Umbilical cord (tissue), 2 donors: Measurements from ENCODE around the gene DYSF. TPM values are rescaled to one million over a fixed set of nuclear protein-coding genes. Genes with fewer than 3 reads are reported as not detected.

Experiments
- DNase-seq: peaks from one replicate; pipeline ENCODE4 v3.0.0-alpha.2; 2015; ENCODE audit warnings: low spot score
- total RNA-seq: library from RNA; depleted of rRNA; stranded (reverse); fragments of >200 nt; gene quantifications from one replicate; pipeline ENCODE4 v1.2.3, GENCODE V29; 2014; ENCODE audit warnings: low replicate concordance; ENCODE audit not compliant: insufficient read depth

DYSF gene
- total RNA-seq, 1 donor from 2014 or later: 2.9 TPM

DNA sequence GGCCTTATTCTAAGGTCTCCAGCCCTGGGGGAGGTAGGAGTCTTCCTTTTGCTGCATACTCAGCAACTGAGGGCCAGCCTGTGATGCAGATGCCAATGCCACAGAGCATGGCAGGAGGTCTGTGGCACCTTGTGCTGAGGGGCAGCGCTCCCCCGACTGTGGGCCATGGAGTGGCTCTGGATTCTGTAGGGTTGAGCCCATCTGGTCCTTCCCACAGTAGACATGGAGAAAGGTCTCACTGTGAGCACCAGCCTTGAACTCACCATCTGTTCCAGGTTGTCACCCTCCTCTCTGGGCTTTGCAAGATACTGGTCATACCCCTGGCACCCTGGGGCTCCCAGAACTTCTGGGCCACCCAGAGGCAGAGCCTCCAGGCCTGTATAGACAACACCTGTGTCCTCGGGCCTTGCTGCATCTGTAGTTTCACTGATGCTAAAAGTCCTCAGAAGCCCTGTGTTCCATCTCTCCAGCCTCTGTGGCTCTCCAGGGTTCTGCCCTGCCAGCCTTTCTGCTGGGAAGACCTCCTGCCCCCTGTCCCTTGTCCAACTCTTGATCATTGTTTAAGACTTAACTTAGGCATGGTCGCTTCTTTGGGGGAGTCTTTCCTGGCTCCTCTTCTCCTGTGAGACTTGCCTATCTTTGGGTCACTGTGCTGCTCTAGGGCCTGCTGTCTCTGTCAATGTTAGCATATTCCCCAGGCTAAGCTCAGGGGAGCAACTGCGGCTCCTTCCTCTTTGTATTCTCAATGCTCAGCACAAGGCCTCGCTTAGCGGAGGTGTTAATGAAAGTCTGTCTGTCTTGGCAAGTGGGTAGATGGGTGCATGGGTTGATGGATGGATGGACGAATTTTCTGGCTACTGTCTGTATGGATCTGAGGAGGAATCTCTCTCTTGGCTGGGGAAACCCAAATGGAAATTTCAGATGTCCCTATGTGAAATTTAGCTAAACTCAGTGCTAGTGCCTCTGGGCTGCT is 160.9 kb downstream of the DYSF start:
- DNase-seq: no peak

DNA sequence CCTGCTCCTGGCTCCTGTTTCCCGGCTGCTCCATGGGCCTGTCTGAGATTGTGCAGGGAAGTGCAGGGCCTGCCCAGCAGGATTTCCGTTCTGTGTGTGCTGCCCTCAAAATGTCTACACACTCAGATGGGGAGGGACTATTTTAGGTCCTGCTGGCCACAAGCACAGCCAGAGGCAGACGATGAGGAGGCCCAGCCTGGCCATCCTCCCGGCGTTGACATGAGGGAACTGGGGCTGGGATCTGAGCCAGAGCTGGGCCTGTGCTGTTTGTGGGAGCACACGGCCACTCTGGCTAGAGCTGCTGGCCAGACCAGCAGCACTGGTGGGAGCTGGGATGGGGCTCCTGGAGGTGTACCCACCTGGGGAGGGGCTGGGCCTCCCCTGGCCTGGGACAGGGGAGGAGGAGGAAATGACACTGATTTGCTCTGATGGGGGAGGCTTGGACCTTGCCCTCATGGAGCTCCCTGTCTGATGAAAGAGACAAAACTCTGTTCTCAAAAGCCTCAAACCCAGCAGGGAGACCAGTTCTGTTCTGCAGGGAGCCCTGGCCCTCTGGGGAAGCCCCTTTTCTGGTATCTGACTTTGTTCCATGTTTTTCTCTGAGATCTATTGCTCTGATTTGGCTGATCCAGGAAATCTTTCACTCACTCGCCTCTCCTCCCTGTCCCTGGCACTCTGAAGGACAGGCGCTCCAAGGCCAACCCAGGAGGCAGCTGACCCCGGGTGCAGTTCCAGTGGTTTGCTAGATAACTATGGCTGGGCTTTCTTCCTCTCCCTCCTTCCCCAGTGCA is 161.8 kb downstream of the DYSF start:
- peak; percentile 68 for DNase-seq

DNA sequence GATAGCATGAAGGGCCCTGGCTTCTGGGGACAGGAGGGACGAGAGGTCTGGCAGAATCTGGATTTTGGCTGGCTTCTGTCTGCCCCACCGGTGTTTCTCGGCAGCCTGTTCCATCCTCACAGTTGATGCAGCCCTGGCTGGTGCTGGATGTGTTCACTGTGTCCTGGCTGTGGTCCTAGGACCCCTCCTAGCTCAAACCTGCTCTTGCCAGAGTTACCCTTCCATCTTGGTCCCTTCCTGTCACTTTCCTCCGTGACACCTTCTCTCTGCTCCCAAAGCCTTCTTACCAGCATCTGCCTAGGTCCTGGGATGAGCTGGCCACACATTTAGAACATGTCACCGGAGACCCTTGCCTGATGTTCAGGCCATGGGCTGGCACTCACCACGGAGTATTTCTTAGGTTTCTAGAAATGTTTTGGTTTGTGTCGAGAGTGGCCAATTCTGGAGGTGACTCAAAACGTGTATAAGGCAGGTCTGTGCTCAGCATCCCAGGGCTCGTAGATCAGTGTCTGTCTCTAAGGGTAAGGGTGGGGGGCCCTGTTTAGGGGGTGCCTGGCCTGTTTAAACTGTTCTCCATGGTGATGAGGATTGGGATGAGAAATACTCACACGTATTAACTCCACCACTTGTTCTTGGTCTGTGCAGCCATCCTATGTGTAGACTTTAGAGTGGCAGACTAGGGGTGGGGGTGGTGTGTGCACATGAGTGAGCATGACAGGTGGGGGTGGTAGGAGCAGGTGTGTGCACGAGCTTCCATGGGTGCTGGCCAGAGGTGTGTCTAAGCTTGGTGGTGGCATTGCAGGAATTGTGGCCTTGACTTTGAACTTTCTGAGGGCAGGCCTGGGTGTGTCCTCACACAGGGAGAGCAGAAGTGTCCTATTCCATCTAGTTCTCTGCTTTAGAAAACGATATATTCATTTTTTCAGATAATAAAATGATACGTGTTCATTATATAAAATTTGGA is 162.7 kb downstream of the DYSF start:
- DNase-seq: no peak

DNA sequence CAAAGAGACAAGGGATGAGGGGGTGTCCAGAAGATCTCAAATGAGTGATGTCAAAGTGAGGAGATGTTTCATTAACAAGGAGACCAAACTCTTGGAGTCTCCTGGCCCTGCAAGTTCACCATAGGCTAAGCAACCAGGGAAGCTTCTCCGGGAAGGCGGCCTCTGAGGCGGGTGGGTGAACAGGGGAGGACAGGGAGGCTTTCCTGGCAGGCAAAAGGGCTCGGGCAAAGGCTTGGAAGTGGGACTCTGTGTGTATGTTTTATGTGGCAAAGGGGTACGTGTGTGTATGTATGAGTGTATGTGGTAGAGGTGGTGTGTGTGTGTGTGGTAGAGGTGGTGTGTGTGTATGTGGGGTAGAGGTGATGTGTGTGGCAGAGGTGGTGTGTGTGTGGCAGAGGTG is 163.9 kb downstream of the DYSF start:
- no peak for DNase-seq

DNA sequence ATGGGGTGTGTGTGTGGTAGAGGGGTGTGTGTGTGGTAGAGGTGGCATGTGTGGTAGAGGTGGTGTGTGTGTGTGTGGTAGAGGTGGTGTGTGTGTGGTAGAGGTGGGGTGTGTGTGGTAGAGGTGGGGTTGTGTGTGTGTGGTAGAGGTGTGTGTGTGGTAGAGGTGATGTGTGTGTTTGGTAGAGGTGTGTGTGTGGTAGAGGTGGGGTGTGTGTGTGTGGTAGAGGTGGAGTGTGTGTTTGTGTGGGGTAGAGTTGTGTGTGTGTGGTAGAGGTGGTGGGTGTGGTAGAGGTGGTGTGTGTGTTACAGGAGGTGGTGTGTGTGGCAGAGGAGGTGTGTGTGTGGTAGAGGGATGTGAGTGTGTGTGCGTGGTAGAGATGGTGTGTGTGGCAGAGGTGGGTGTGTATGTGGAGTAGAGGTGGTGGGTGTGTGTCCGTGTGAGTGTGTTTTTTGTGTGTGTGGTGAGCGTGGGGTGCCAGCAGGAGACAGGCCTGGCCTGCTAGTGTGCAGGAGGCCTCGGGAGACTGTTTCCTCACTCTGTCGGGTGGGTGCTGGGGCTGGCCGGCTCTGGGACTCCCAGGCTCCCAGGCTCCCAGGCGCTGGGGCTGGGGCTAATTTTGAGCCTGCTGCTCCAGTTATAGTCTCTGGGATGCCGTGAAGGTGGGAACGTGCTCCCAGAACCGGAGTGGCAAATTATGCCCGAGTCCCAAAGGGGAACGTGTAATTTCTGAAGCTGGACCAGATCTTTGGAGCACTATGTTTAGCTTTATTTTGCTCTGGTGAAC is 165.2 kb downstream of the DYSF start:
- no peak for DNase-seq

DNA sequence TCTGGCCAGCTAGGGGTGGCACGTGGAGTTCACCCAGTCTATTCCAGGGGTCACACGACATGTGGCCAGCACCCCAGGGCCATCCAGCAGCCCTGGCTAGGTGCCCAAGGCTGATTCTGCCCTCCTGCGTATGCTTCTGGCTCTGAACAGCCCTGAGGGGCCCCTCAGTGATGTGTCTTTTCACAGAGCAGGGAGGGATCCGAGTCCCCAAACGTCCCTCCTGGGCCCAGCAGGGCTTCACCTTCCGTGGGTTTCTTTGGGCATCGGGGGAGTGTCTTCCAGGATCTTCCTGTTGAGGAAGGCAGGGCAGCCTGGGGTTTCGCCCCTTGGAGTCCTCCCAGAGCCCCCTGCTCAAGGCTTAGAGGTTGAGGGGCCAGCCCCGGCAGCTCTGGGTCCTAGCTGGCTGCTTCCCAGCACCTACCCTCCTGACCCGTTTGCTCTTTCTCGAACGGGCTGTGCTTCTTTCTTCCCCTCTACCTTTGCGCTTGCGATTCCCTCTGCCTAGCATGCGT is 165.9 kb downstream of the DYSF start:
- no peak for DNase-seq

DNA sequence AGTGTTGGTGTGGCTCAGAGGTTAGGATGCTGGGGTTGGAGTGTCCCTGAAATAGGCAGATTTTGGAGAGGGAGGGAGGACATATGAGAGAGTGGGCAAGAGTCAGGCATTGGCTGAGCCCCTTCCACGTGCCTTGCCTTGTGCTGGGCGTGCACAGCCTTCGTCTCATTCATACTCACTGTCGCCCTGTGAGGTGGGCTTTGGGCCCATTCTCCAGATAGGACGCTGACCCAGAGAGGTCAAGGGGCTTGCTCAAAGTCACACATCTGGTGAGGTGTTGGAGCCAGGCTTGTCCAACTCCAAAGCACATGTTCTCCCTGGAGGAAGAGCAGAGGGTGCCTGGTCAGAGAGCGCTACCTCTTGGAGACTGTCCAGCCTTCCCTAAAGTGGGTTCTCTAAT is 166.8 kb downstream of the DYSF start:
- no peak for DNase-seq

DNA sequence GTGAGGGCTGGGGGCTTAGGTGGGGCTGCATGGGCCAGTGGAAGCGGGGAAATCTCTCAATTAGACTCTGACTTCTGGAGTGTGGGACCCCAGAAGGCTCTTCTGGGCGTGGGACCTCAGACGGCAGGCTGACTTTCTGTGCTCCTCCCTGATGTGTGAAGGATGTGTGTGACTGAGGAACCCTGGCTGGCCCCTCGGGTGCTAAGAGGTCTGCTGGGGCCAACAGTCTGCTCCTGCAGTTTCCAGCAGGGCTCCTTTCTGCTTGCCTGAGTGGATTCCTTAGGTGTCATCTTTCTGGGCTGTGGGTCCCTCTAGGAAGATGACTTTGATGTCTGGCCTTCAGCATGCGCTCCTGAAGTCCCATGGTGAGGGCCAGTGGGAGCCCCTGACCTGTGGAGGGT is 167.5 kb downstream of the DYSF start:
- no peak for DNase-seq

DNA sequence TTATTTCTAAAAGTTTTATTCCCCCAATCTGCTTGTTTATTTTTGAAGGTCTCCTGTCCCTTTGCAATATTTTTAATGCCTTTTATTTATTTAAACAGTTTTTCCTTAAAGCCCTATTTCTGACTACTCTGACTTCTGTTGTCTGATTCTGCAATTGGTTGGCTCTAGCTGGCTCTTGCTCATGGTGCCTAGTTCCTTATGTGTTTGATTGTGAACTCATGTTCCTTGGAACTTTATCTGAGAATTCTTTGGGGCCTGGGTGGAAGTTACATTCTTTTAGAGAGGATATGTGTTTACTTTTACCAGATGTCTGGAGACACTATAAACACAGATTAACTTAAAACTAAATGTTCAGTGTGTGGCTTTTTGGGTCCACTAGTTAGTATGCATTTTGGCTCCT is 175.9 kb downstream of the DYSF start:
- no peak for DNase-seq

DNA sequence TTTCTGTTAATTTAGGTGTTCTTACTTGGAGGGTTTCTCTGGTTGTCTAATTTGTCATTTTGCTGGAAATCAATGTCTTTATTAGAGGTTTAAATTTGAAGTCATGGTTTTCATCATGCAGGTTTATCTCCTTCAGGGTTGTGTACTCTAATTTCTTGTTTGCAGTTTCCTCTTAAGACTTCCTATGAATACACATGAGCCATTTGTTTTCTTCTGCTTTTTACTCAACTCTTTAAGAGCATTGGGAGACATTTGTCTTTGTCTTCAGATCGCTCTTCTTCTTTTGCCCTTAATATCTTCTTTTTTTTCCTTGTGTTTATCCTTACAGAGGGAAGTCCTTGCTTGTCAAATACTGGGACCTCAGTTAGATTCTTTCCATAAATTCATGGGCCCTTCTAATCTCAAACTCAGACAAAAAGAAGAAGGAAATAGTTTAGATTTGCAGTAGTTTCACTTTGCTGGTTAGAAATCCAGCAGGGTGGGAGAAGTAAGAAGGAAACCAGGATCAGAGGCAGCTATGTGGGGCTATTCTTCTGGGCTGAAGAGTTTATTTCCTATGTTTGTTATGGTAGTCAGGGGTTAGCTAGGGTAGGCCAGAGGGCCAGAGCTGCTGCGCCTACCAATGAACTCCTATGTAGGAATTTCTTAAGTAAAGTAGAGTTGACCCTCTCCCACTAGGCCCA is 176.6 kb downstream of the DYSF start:
- DNase-seq: peak; percentile 12

DNA sequence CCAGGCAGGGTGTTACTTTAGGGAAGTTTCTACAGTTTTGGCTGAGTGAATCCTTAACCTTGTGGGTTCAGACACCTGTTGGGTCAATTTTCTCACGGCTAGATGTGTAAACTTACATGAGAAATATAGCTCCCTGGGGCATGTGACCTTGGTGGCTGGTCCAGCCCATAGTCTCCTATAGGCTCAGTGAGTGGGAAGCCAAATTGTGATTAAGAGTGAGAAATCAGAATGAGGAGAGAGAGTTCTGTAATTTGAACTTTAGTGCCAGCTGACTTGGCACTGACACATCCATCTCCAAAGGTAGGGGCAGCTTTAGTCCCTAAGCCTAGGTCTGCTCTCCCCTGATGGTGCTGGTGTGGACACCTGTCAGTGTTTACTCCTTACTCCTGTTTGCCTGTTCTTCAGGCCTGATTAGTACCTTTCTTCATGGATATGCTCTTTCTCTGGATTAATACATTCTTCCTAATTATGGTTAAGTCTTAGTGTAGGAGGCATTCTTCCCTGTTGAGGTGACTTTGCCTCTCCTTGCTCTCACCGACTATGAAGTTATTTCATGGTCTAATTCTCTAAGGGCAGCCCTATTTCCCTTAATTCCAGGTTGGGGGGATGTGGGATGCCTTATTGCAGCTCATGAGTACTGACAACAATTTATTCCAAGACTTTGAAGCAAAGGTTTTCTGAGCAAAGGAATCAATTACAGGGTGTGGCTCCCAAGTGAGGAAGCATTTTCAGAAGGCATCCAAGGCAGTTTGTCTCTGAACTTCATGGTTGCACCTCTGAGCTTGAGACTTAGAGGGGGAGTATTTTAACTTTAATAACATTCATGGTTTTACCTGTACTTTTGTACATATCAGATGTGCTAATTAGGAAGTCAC is 177.3 kb downstream of the DYSF start:
- no peak for DNase-seq

DNA sequence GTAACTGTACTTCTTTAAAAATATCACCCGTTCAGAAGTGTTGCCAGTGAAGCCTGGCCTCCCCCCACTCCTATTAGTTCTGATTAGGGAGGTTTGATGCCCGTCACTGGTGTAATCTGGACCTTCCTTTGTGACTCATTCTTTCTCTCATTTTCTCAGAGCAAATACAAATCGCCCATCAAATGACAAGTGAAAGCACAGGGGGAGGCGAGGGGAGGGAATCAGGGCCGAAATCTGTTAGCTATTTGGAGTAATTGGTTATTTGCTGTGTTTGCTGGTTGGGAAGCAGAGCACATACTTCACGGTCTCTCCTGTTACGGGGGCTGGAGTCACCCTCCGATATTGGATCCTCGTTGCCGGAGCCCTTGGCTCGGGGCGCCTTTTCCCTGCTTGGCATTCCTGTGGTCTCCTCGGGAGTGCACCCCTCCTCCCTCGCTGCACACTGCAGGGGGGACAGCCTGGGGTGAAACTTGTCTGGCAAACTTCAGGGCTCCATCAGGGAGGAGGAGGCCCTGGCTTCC is 178.1 kb downstream of the DYSF start:
- no peak for DNase-seq

DNA sequence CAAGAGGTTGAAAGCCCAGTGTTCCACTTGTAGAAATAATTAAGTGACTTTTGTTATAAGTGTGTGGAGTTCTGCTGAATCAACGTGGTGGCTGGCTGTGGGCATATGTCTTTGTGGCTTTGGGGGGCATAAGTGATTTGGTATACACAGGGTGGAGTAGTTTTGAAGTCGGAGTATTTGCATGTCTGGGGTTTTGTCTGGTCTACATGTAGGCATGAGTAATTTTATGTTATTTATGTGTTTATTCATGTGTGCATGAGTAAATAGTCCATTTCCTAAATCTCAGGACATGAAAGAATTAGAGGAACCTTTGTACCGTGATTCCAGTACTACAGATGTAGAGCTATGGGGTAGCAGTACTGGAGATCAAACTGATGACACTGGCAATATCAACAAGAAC is 179.7 kb downstream of the DYSF start:
- DNase-seq: no peak

DNA sequence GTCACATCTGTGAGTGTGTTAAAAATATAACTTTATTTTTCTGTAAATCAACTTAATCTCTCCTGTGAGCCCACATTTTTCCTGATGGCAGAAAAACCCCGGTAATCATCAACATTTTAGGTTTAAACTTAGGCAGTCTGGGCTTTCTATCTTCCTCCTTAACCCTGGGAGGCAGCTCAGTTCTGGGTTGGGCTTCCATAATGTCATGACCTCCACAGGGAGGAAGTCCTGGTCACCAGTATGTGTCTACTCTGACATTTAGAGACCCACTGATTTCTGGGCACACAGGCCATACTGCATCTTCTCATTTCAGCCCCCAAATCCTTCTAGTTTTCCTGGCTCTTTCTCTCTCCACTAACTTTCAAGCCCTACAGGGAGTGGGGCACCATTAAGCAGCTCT is 181.2 kb downstream of the DYSF start:
- no peak for DNase-seq

DNA sequence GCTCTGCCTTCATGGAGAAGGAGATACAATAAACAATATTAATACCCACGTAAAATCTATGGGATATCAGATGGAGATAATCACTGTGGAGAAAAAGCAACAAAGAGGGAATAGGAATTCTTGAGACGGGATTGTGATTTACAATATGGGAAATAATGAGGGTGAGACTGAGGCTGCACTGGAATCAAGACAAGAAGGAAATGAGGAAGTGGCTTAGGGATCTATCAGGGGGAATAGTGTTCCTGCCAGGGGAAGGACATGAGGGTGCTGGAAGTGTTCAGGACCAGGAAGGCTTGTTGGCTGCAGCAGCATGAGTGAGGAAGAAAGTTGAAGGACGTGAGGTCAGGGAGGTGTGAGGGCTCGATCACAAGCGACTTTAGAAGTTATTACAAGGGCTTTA is 182.4 kb downstream of the DYSF start:
- no peak for DNase-seq

DNA sequence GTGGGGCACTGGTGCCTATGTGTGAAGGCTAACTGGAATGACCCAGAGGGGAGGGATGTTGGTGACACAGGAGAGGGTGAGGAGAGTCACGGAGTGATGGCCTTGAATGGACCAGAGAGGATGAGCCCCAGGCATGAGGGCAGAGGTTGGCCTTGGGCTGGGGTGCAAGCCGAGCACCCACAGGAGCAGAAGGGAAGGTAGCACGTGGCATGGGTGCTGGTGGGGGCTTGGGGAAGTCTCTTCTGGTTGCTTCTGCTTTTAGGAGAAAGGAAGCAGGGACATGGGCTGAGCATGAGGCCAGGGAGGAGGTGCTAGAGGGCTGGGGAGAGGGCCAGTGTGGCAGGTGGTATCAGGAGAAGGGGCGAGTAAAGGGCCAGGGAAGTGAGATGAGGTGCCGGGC is 183.8 kb downstream of the DYSF start:
- DNase-seq: no peak

DNA sequence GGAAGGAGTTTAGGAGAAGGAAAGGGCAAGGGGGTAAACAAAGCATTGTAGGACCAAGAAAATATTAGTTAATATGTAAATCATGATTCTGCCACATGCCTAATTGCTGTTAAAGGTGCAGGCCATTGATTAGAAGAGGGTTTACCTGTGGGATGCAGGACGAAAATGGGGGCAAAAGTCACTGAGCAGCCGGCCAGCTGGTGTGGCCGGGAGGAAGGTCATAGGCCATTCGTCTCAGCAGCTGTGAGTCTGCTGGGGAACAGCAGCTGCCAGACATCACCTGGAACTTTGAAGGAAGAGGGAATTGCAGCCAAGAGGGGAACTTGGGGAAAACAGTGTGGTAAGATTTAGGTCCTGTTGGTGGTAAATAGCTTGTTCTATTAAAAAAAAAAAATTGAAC is 184.4 kb downstream of the DYSF start:
- DNase-seq: no peak

DNA sequence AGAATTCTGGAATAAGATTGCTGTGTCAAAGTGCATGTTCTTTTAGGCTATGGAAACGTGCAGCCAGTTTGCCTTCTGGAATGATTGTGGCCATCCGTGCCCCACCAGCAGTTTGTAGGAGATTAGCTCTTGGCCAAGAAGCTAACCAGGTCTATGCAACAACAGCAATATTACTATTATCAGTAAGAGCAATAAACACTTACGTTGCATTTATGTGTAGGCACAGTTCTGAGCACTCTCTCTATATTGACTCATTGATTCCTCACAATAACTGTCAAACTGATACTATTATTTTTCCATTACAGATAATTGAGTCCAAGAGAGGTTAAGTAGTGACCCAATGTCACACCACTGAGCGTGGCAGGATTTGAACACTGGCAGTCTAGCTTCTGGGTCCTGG is 186.4 kb downstream of the DYSF start:
- no peak for DNase-seq

DNA sequence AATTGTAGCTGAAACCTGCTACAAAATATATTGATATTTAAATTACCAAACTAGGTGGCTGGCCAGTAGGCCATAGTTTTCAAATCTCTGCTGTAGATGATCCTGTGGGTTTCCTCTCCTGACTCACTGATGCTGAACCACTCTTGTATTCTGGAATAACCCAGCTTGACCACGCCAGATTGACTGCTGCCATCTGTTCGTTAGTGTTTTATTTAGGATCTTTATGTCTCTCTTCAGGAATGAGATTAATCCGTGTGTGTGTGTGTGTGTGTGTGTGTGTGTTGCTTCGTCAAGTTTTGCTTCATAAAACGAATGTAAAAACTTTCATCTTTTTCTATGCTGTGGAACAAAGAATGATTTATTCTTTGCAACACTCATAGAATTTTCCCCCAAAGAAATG is 187.1 kb downstream of the DYSF start:
- no peak for DNase-seq
